Measurements from ENCODE around the gene ABHD1. TPM values are rescaled to one million over a fixed set of nuclear protein-coding genes. Genes with fewer than 3 reads are reported as not detected.

Gene ABHD1
- total RNA-seq, 2 donors from 2014 or later: 0.33 TPM; not detected in 1

GRCh38 chr2:27092696-27093429 is 30.8 kb upstream of the ABHD1 start:
- H3K4me3 ChIP-seq: no peak overlapping the region
- 53 to 54% methylated on average over 5 to 10 of the region's 10 CpGs for WGBS, 2 donors
- intact Hi-C loops (cut with DNase I): loop anchor here (10.0 kb wide), 1 partner anchor 212 kb away; the partner anchor contains the start of gene UCN
- H3K27me3 ChIP-seq: no peaks in the 10 kb centered on the region
- H3K36me3 ChIP-seq (replicated peaks in 1 of 2; ENCODE audit: insufficient read depth in 1 of 2, low read depth in 2 of 2): no peaks in the 10 kb centered on the region
- DNase-seq (peak in 1 of 4 donors; percentile 33), ATAC-seq (no peak)
- TF ChIP-seq POLR2A (IDR thresholded peaks at IDR 0.05): no peak
- no peak for TF ChIP-seq CTCF (IDR thresholded peaks at IDR 0.05)
- H3K27ac ChIP-seq: no peak overlapping the region
- H3K9me3 ChIP-seq: no peaks in the 10 kb centered on the region
- H3K4me1 ChIP-seq: peaks cover 24% of the 10 kb centered on the region

DNA sequence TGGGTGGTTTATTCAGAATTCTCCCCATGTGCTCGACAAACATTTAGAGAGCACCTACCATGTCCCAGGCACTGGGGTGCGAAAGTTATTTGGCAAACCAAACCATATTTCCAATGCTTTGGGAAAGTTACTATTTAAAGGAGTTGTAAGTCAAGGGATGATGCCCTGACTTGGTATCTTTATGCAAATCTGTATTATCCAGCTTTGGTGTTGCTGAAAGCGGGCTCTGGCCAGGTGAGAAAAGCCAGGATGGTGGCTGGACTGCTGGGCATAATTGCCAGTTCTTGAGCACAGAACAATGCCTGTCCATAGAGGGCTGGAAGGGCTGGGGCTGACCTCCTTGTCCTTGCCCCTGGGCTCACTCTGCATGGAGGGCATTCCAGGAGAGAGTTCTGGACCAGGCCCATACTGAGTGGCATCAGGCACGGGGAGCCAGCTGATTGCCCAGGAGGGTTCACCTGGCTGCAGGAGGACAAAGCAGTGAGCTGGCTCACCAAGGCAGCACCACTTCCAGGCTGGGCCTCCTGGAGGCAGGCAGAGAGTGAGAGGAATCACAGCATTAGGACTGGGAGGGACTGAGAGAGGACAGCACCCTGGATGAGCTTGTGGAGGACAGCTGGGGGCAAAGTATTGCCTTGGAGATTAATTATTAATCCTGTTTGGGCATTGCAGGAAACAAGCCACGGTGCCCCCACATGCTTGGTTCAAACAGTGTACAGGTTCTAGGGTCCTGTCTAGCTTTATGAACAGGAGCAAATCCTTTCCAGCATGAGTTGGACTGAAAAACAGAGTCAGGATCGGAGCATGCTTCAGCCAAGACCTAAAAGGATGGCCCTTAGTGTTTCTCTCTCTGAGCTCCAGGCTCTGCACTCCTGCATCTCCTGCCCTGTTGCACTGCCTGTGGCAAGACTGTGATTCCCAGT is 29.9 kb upstream of the ABHD1 start:
- Histone ChIP-seq H3K36me3 (replicated peaks in 1 of 2; ENCODE audit: insufficient read depth in 1 of 2, low read depth in 2 of 2) (no peaks in the 10 kb centered on the region), H3K9me3 (no peaks in the 10 kb centered on the region), H3K27ac (no peak overlapping the region), H3K4me3 (no peak overlapping the region), H3K27me3 (no peaks in the 10 kb centered on the region), H3K4me1 (peaks cover 24% of the 10 kb centered on the region)
- TF ChIP-seq CTCF (IDR thresholded peaks at IDR 0.05) (no peak), POLR2A (IDR thresholded peaks at IDR 0.05) (no peak)
- DNase-seq (no peak), ATAC-seq (no peak)
- intact Hi-C loops (cut with DNase I): loop anchor here (10.0 kb wide), 1 partner anchor 211 kb away; the partner anchor contains the start of gene UCN
- 79 to 95% methylated on average over 4 to 6 of the region's 6 CpGs for WGBS, 2 donors

GRCh38 chr2:27094353-27094984 is 29.1 kb upstream of the ABHD1 start:
- intact Hi-C loops (cut with DNase I): loop anchor here (10.0 kb wide), 1 partner anchor 210 kb away; the partner anchor contains the start of gene UCN

DNA sequence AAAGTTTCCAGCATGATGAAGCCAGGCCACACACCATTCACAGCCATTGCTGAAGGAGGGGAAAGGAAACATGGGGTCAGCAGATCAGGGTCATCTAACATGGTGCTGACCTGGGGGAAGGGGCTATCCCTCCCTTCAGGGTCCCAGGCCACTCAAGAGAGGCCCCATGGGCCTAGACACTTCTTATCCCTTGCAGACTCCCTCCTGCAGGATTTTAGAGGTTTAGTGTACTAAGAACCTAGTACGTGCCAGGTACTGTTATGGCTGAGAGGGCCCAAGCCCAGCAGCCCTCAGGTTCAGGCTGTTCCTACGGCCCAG is 28.2 kb upstream of the ABHD1 start:
- peak overlapping the region in 3 of 4 donors; percentile 5 to 51 (median 50) for H3K27ac ChIP-seq
- no peak for ATAC-seq
- intact Hi-C loops (cut with DNase I): loop anchor here (10.0 kb wide), 1 partner anchor 209 kb away; the partner anchor contains the start of gene UCN

More at GRCh38 chr2:27094353-27094984, 29.1 kb upstream of the ABHD1 start:
- H3K4me1 ChIP-seq: peaks cover 24% of the 10 kb centered on the region
- H3K9me3 ChIP-seq: no peaks in the 10 kb centered on the region
- TF ChIP-seq POLR2A (IDR thresholded peaks at IDR 0.05) (no peak), CTCF (IDR thresholded peaks at IDR 0.05) (no peak)
- H3K27ac ChIP-seq: no peak overlapping the region
- no peak overlapping the region for H3K4me3 ChIP-seq
- WGBS, 2 donors: 91 to 93% methylated on average over 20 to 24 of the region's 24 CpGs
- H3K27me3 ChIP-seq: no peaks in the 10 kb centered on the region
- ATAC-seq (no peak), DNase-seq (no peak)
- H3K36me3 ChIP-seq (replicated peaks in 1 of 2; ENCODE audit: insufficient read depth in 1 of 2, low read depth in 2 of 2): no peaks in the 10 kb centered on the region

More for the DNA sequence above, 28.2 kb upstream of the ABHD1 start:
- WGBS, 2 donors: 83% methylated on average over 2 of the region's 2 CpGs; no CpG with 5 or more reads in 1 of the 2 donors
- no peak for TF ChIP-seq CTCF (IDR thresholded peaks at IDR 0.05)
- TF ChIP-seq POLR2A (IDR thresholded peaks at IDR 0.05): no peak
- no peak overlapping the region for H3K4me3 ChIP-seq
- H3K36me3 ChIP-seq (replicated peaks in 1 of 2; ENCODE audit: insufficient read depth in 1 of 2, low read depth in 2 of 2): no peaks in the 10 kb centered on the region
- H3K4me1 ChIP-seq: peaks cover 24% of the 10 kb centered on the region
- DNase-seq: no peak
- no peaks in the 10 kb centered on the region for H3K27me3 ChIP-seq
- no peaks in the 10 kb centered on the region for H3K9me3 ChIP-seq

All from body of pancreas (tissue), 4 donors.